HepG2 (cell line): ENCODE measurements around the gene P2RY2.

ENCODE experiments used
- CBX1 ChIP-seq: IDR thresholded peaks from one replicate; pipeline ENCODE4 v1.6.1; 2016; ENCODE audit warnings: antibody characterized with exemption, low read depth
- CBX5 ChIP-seq: sonication (generic); formaldehyde crosslinking; IDR thresholded peaks from 2 replicates; pipeline ENCODE4 v1.4.0; 2020; ENCODE audit warnings: missing genetic modification reagents, borderline replicate concordance
- POLR2A ChIP-seq, 2 experiments: IDR thresholded peaks; 2 replicates each; pipeline ENCODE4 v1.6.1; 2011; ENCODE audit warnings: low read depth in 2 of 2, low read length in 2 of 2, mild to moderate bottlenecking in 1 of 2, moderate library complexity in 1 of 2; ENCODE audit not compliant: insufficient read depth in 1 of 2
- RFX5 ChIP-seq: IDR thresholded peaks from 2 replicates; pipeline ENCODE4 v1.6.1; 2011; ENCODE audit warnings: low read depth, low read length, improper control_type of control experiment
- TF ChIP-seq, protein P1 (sequence below): sonication (generic); formaldehyde crosslinking; IDR thresholded peaks from 2 replicates; pipeline ENCODE4 v1.4.0; 2020; ENCODE audit warnings: missing genetic modification reagents, borderline replicate concordance

DNA sequence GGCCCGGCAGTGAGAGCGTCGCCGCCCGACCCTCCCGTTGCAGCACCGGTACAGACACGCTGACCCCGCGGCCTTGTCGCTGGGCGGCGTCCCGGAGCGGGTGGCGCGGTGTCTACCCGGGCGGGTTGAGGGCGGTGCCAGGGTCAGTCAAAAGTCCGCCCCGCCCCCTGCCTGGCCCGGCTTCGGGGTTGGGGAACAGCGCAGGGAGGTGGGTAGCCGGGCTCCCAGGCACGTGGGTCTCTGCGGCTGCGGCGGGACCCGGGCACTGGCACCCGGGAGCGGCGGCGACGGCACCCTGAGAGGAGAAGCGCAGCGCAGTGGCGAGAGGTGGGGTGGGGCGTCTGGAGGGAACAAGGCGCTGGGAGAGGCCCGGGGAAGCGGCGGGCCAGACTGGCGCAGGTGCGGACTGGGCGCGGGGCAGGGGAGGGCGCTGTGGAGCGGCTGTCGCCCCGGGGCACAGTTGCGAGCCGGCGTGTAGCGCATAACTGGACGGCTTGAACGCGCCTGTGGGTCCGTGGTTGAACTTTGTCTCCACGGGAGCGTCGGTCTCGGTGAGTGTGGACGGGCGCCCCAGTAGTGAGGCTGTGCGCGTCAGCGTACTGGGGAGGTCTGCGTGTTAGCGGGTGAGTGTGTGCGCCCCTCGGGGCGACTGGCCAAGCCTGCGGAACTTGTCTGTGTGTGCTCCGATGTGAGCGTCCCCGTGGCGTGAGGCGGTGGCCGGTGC, at the start of gene P2RY2:
- TF ChIP-seq POLR2A (IDR thresholded peaks at IDR 0.05; ENCODE audit: insufficient read depth in 1 of 2, low read depth in 2 of 2, low read length in 2 of 2) (no peak), CBX5 (CRISPR knock-in tag) (no peak), CBX1 (no peak), RFX5 (no peak)
- TF ChIP-seq, protein P1, sequence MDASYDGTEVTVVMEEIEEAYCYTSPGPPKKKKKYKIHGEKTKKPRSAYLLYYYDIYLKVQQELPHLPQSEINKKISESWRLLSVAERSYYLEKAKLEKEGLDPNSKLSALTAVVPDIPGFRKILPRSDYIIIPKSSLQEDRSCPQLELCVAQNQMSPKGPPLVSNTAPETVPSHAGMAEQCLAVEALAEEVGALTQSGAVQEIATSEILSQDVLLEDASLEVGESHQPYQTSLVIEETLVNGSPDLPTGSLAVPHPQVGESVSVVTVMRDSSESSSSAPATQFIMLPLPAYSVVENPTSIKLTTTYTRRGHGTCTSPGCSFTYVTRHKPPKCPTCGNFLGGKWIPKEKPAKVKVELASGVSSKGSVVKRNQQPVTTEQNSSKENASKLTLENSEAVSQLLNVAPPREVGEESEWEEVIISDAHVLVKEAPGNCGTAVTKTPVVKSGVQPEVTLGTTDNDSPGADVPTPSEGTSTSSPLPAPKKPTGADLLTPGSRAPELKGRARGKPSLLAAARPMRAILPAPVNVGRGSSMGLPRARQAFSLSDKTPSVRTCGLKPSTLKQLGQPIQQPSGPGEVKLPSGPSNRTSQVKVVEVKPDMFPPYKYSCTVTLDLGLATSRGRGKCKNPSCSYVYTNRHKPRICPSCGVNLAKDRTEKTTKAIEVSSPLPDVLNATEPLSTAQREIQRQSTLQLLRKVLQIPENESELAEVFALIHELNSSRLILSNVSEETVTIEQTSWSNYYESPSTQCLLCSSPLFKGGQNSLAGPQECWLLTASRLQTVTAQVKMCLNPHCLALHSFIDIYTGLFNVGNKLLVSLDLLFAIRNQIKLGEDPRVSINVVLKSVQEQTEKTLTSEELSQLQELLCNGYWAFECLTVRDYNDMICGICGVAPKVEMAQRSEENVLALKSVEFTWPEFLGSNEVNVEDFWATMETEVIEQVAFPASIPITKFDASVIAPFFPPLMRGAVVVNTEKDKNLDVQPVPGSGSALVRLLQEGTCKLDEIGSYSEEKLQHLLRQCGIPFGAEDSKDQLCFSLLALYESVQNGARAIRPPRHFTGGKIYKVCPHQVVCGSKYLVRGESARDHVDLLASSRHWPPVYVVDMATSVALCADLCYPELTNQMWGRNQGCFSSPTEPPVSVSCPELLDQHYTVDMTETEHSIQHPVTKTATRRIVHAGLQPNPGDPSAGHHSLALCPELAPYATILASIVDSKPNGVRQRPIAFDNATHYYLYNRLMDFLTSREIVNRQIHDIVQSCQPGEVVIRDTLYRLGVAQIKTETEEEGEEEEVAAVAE (CRISPR knock-in tag) = no peak
